ENCODE results near the gene SCN1B. TPM values are rescaled to one million over a fixed set of nuclear protein-coding genes. Genes with fewer than 3 reads are reported as not detected.

The SCN1B gene
- total and polyA plus RNA-seq, 8 donors = 0.82 to 9.7 (median 1.1) TPM

- H3K9me3 ChIP-seq = no peaks in the 10 kb centered on the region
- no peak overlapping the region for H3K4me3 ChIP-seq
- H3K36me3 ChIP-seq = no peaks in the 10 kb centered on the region
- no peak for DNase-seq
- no peaks in the 10 kb centered on the region for H3K4me1 ChIP-seq
- TF ChIP-seq CTCF (IDR thresholded peaks at IDR 0.05) = no peak
- H3K27me3 ChIP-seq = peaks cover 0 to 7% of the 10 kb centered on the region in 2 donors
- no peak for ATAC-seq
- H3K27ac ChIP-seq = no peak overlapping the region
- intact Hi-C loops (cut with DNase I) = no loop called here
These were observed 23.5 kb downstream of the SCN1B start for GRCh38 chr19:35053667-35054293.

GRCh38 chr19:35054626-35055025, 24.4 kb downstream of the SCN1B start:
- no peak for DNase-seq
- TF ChIP-seq CTCF (IDR thresholded peaks at IDR 0.05) = no peak
- Histone ChIP-seq H3K4me3 (no peak overlapping the region), H3K4me1 (no peaks in the 10 kb centered on the region), H3K27ac (no peak overlapping the region), H3K36me3 (no peaks in the 10 kb centered on the region), H3K27me3 (peaks cover 0 to 7% of the 10 kb centered on the region in 2 donors), H3K9me3 (no peaks in the 10 kb centered on the region)
- intact Hi-C loops (cut with DNase I) = no loop called here
- ATAC-seq = no peak

GRCh38 chr19:35055715-35056179, 25.5 kb downstream of the SCN1B start:
- Histone ChIP-seq H3K9me3 (no peaks in the 10 kb centered on the region), H3K4me1 (no peaks in the 10 kb centered on the region), H3K27me3 (peaks cover 0 to 7% of the 10 kb centered on the region in 2 donors), H3K36me3 (no peaks in the 10 kb centered on the region), H3K27ac (no peak overlapping the region), H3K4me3 (no peak overlapping the region)
- DNase-seq (no peak), ATAC-seq (no peak)
- intact Hi-C loops (cut with DNase I) = no loop called here
- no peak for TF ChIP-seq CTCF (IDR thresholded peaks at IDR 0.05)

GRCh38 chr19:35056513-35057063, 26.3 kb downstream of the SCN1B start:
- H3K27me3 ChIP-seq = peaks cover 0 to 7% of the 10 kb centered on the region in 2 donors
- intact Hi-C loops (cut with DNase I) = no loop called here
- H3K4me3 ChIP-seq = no peak overlapping the region
- no peaks in the 10 kb centered on the region for H3K36me3 ChIP-seq
- H3K9me3 ChIP-seq = no peaks in the 10 kb centered on the region
- ATAC-seq = no peak
- no peak for TF ChIP-seq CTCF (IDR thresholded peaks at IDR 0.05)
- H3K27ac ChIP-seq = no peak overlapping the region
- no peaks in the 10 kb centered on the region for H3K4me1 ChIP-seq
- no peak for DNase-seq

GRCh38 chr19:35058370-35058769, 28.1 kb downstream of the SCN1B start:
- intact Hi-C loops (cut with DNase I) = no loop called here
- no peak for TF ChIP-seq CTCF (IDR thresholded peaks at IDR 0.05)
- Histone ChIP-seq H3K27me3 (peaks cover 0 to 7% of the 10 kb centered on the region in 2 donors), H3K9me3 (no peaks in the 10 kb centered on the region), H3K4me3 (no peak overlapping the region), H3K36me3 (no peaks in the 10 kb centered on the region), H3K4me1 (no peaks in the 10 kb centered on the region), H3K27ac (no peak overlapping the region)
- no peak for DNase-seq
- ATAC-seq = no peak
